H1 (cell line): Measurements from ENCODE around the gene MGAT5. TPM values are rescaled to one million over a fixed set of nuclear protein-coding genes. Genes with fewer than 3 reads are reported as not detected.

ENCODE experiments used
- CTCF ChIA-PET: fragments of 300-600 bp; sonication (Branson Sonifier 250); formaldehyde crosslinking; loops from one replicate; lab custom pipeline; 2021; ENCODE audit not compliant: partially characterized antibody; lab: Charles Lee
- POLR2A ChIA-PET: fragments of 300-600 bp; sonication (Branson Sonifier 250); formaldehyde crosslinking; loops from one replicate; lab custom pipeline; 2021; ENCODE audit warnings: inconsistent platforms; ENCODE audit not compliant: partially characterized antibody; lab: Charles Lee
- DNase-seq, 2 experiments: peaks; one replicate each; pipeline versions ENCODE4 v3.0.0 to v3.0.0-alpha.2; 2010 to 2022; ENCODE audit warnings: low spot score in 2 of 2, low read depth in 1 of 2, mixed read lengths in 1 of 2
- FAIRE-seq: peaks from 2 replicates; lab custom pipeline; 2011; peaks lifted over from hg19 to GRCh38; lab: Jason Lieb, UNC
- H2AFZ ChIP-seq: 2 replicates; pipeline ENCODE4 v1.8.1; 2012; ENCODE audit warnings: low read length, inconsistent platforms
- H2AK5ac ChIP-seq: 2 replicates; pipeline ENCODE4 v1.6.1; 2013; ENCODE audit warnings: low read depth, low read length
- H2BK120ac ChIP-seq: replicated peaks from 2 replicates; pipeline ENCODE3; 2013; ENCODE audit warnings: low read depth, low read length, inconsistent platforms
- H2BK12ac ChIP-seq: 2 replicates; pipeline ENCODE4 v1.6.1; 2013; ENCODE audit warnings: low read depth, low read length
- H2BK15ac ChIP-seq: 2 replicates; pipeline ENCODE4 v1.6.1; 2013; ENCODE audit warnings: low read length
- H2BK20ac ChIP-seq: 2 replicates; pipeline ENCODE4 v1.6.1; 2013; ENCODE audit warnings: low read length
- H2BK5ac ChIP-seq: 2 replicates; pipeline ENCODE4 v1.6.1; 2013; ENCODE audit warnings: low read depth, low read length
- H3K14ac ChIP-seq: 2 replicates; pipeline ENCODE4 v1.6.1; 2013; ENCODE audit warnings: inconsistent platforms; ENCODE audit not compliant: insufficient read length
- H3K18ac ChIP-seq: 2 replicates; pipeline ENCODE4 v1.6.1; 2013; ENCODE audit warnings: low read length; ENCODE audit errors: extremely low read depth
- H3K23ac ChIP-seq: 2 replicates; pipeline ENCODE4 v1.6.1; 2013; ENCODE audit warnings: inconsistent platforms; ENCODE audit not compliant: insufficient read length
- H3K23me2 ChIP-seq: 2 replicates; pipeline ENCODE4 v1.6.1; 2013; ENCODE audit warnings: low read depth, low read length
- H3K27ac ChIP-seq: 2 replicates; pipeline ENCODE4 v1.6.1; 2011; ENCODE audit warnings: low read depth, low read length, inconsistent platforms
- H3K27me3 ChIP-seq, 4 experiments: replicated peaks in 1 of 4; 1 replicate in 1 of 4; 2 replicates in 3 of 4; pipeline versions ENCODE4 v1.6.1 to v1.8.1; 2011 to 2013; ENCODE audit warnings: low read length in 3 of 4, mild to moderate bottlenecking in 3 of 4, inconsistent platforms in 2 of 4, mixed read lengths in 2 of 4, moderate library complexity in 1 of 4; ENCODE audit not compliant: control insufficient read depth in 3 of 4, insufficient read depth in 3 of 4; ENCODE audit errors: extremely low read depth in 1 of 4
- H3K36me3 ChIP-seq, 4 experiments: 2 replicates each; pipeline versions ENCODE4 v1.6.1 to v1.8.1; 2011 to 2013; ENCODE audit warnings: mild to moderate bottlenecking in 4 of 4, low read length in 3 of 4, moderate library complexity in 2 of 4, control low read depth in 1 of 4, inconsistent platforms in 1 of 4; ENCODE audit not compliant: insufficient read depth in 4 of 4, control insufficient read depth in 2 of 4
- H3K4ac ChIP-seq: replicated peaks from 2 replicates; pipeline ENCODE3; 2013; ENCODE audit warnings: low read length, low read depth, mixed read lengths, inconsistent platforms; ENCODE audit not compliant: insufficient read length
- H3K4me1 ChIP-seq, 4 experiments: replicated peaks in 1 of 4; 1 replicate in 1 of 4; 2 replicates in 3 of 4; pipeline versions ENCODE4 v1.6.1 to v1.8.1; 2011 to 2013; ENCODE audit warnings: low read length in 3 of 4, inconsistent platforms in 2 of 4, mixed read lengths in 1 of 4; ENCODE audit not compliant: insufficient read depth in 4 of 4, control insufficient read depth in 3 of 4
- H3K4me2 ChIP-seq, 2 experiments: 2 replicates each; pipeline versions ENCODE4 v1.6.1 to v1.8.1; 2011 to 2013; ENCODE audit warnings: low read depth in 2 of 2, low read length in 2 of 2, control low read depth in 1 of 2, inconsistent platforms in 1 of 2, mild to moderate bottlenecking in 1 of 2; ENCODE audit not compliant: insufficient read depth in 1 of 2
- H3K4me3 ChIP-seq, 4 experiments: fragments of 200-600, 300-600 bp in 1 of 4; sonication (generic), shearing (Covaris generic), sonication (Bioruptor Twin) in 1 of 4; 2 replicates each; pipeline versions ENCODE4 v1.5.1 to v1.8.1; 2011 to 2016; ENCODE audit warnings: low read length in 4 of 4, low read depth in 3 of 4, control low read depth in 2 of 4, inconsistent platforms in 2 of 4, mild to moderate bottlenecking in 2 of 4, mixed read lengths in 1 of 4, moderate library complexity in 1 of 4; ENCODE audit not compliant: insufficient read depth in 2 of 4; ENCODE audit errors: extremely low read depth in 1 of 4
- H3K56ac ChIP-seq: replicated peaks from 2 replicates; pipeline ENCODE3; 2013; ENCODE audit warnings: low read depth, mild to moderate bottlenecking, mixed read lengths, low read length, inconsistent platforms; ENCODE audit not compliant: insufficient read length
- H3K79me1 ChIP-seq: 2 replicates; pipeline ENCODE4 v1.6.1; 2013; ENCODE audit warnings: low read depth, low read length, control low read depth
- H3K79me2 ChIP-seq, 2 experiments: 2 replicates each; pipeline versions ENCODE4 v1.6.1 to v1.8.1; 2012 to 2013; ENCODE audit warnings: low read length in 2 of 2, mild to moderate bottlenecking in 2 of 2, inconsistent platforms in 1 of 2; ENCODE audit not compliant: insufficient read depth in 2 of 2, control insufficient read depth in 1 of 2
- H3K9ac ChIP-seq, 4 experiments: replicated peaks in 1 of 4; 1 replicate in 1 of 4; 2 replicates in 3 of 4; pipeline versions ENCODE4 v1.6.1 to v1.8.1; 2011 to 2013; ENCODE audit warnings: low read depth in 3 of 4, low read length in 3 of 4, control low read depth in 2 of 4, mild to moderate bottlenecking in 2 of 4, moderate library complexity in 2 of 4, inconsistent platforms in 1 of 4; ENCODE audit errors: extremely low read depth in 1 of 4
- H3K9me3 ChIP-seq, 2 experiments: 2 replicates each; pipeline versions ENCODE4 v1.6.1 to v1.8.1; 2012 to 2013; ENCODE audit warnings: mild to moderate bottlenecking in 2 of 2, moderate library complexity in 2 of 2, control low read depth in 1 of 2, inconsistent platforms in 1 of 2, low read depth in 1 of 2, low read length in 1 of 2, mixed read lengths in 1 of 2; ENCODE audit not compliant: insufficient read depth in 2 of 2
- H4K20me1 ChIP-seq, 2 experiments: replicated peaks in 1 of 2; 2 replicates each; pipeline versions ENCODE3 to v1.8.1; 2011 to 2013; ENCODE audit warnings: inconsistent platforms in 2 of 2, low read length in 2 of 2, mild to moderate bottlenecking in 1 of 2; ENCODE audit not compliant: insufficient read depth in 2 of 2, control insufficient read depth in 1 of 2
- H4K5ac ChIP-seq: 2 replicates; pipeline ENCODE4 v1.6.1; 2013; ENCODE audit warnings: low read length, low read depth, mixed read lengths, inconsistent platforms; ENCODE audit not compliant: insufficient read length
- H4K8ac ChIP-seq: 2 replicates; pipeline ENCODE4 v1.8.0; 2013; ENCODE audit warnings: mild to moderate bottlenecking, moderate library complexity, low read length, inconsistent platforms; ENCODE audit not compliant: insufficient read depth; ENCODE audit errors: extremely low read depth
- H4K91ac ChIP-seq: replicated peaks from 2 replicates; pipeline ENCODE3; 2013; ENCODE audit warnings: low read length, mixed read lengths, inconsistent platforms; ENCODE audit not compliant: insufficient read length
- CHD1 ChIP-seq: IDR thresholded peaks from 2 replicates; pipeline ENCODE4 v1.6.1; 2012; ENCODE audit warnings: low read depth, low read length, improper control_type of control experiment
- CHD2 ChIP-seq: IDR thresholded peaks from 2 replicates; pipeline ENCODE4 v1.6.1; 2012; ENCODE audit warnings: low read length, improper control_type of control experiment
- WGBS, 2 experiments: shearing (Covaris generic) in 1 of 2; methylation state at CpG; one replicate each; pipeline versions ENCODE4 v1.1.6 to v1.1.7; 2013 to 2015; ENCODE audit warnings: low lambda C conversion rate in 2 of 2, mixed read lengths in 2 of 2, inconsistent platforms in 1 of 2, low coverage in 1 of 2, missing lambda C conversion rate in 1 of 2; ENCODE audit not compliant: insufficient replicate concordance in 2 of 2, insufficient coverage in 1 of 2, insufficient read length in 1 of 2; ENCODE audit errors: extremely low coverage in 1 of 2, missing lambda C conversion rate in 1 of 2; 5-methylcytosine and 5-hydroxymethylcytosine counted together
- polyA plus RNA-seq, 7 experiments: library from polyadenylated mRNA; depleted of rRNA in 3 of 7; stranded (reverse) in 5 of 7; unstranded in 2 of 7; fragments of >200 nt in 5 of 7; fragments of 200-250 nt in 2 of 7; gene quantifications; 1 replicate in 5 of 7; 2 replicates in 1 of 7; 4 replicates in 1 of 7; pipeline versions ENCODE4 v1.2.1 to v1.2.3, GENCODE V29; 2011 to 2013; ENCODE audit warnings: missing spikeins in 2 of 7, mixed read lengths in 2 of 7
- total RNA-seq: library from RNA; stranded (reverse); fragmentation: NEBNext Ultra II Directional; extraction: Animal tissue kit (Norgen Biotek cat#: 25700); gene quantifications from 2 replicates; pipeline ENCODE4 v1.2.1, GENCODE V29; 2021

MGAT5 gene
- total and polyA plus RNA-seq, 2 of the 8 experiments (the other 6 are each of a cell fraction or from before 2014, with no cell fraction given) = 11.2 to 49.2 TPM

GRCh38 chr2:134256956-134257355 is 3.1 kb downstream of the MGAT5 start:
- Histone ChIP-seq H3K4me3 (no peak overlapping the region), H3K56ac (no peak overlapping the region), H2BK20ac (no peak overlapping the region), H3K79me2 (peaks cover 0 to 30% of the 10 kb centered on the region in 2 experiments; a peak in 1 of 4 replicates), H3K9me3 (no peaks in the 10 kb centered on the region), H3K27ac (no peak overlapping the region), H4K91ac (no peak overlapping the region), H3K23ac (no peak overlapping the region), H2AFZ (no peak overlapping the region), H3K36me3 (peaks cover 0 to 10% (median 1%) of the 10 kb centered on the region in 4 experiments; a peak in 3 of 8 replicates), H3K4me1 (peaks cover 3 to 11% (median 8%) of the 10 kb centered on the region in 4 experiments; a peak in 6 of 7 replicates), H4K8ac (no peak overlapping the region), H2BK120ac (no peak overlapping the region), H3K27me3 (no peaks in the 10 kb centered on the region), H3K79me1 (peaks cover 9% of the 10 kb centered on the region; the same call in 1 of the 2 replicates), H3K4me2 (no peak overlapping the region), H2AK5ac (no peak overlapping the region), H2BK5ac (no peak overlapping the region), H4K20me1 (peaks cover 0 to 8% of the 10 kb centered on the region in 2 experiments), H3K4ac (no peak overlapping the region), H3K14ac (no peak overlapping the region), H3K18ac (no peak overlapping the region), H3K23me2 (no peaks in the 10 kb centered on the region), H2BK12ac (no peak overlapping the region), H3K9ac (no peak overlapping the region), H4K5ac (no peak overlapping the region), H2BK15ac (no peak overlapping the region)
- no peak for FAIRE-seq
- POLR2A ChIA-PET = no interaction called here
- CTCF ChIA-PET = interaction anchor here (0.7 to 2.4 kb wide), 6 partner anchors 8 to 193 kb away, joined by 3 to 14 read pairs (median 3); no protein-coding TSS in a partner anchor
- 91% methylated on average over 2 of the region's 2 CpGs; no CpG with 5 or more reads in 1 of the 2 experiments for WGBS, 2 experiments
- no peak for DNase-seq
- TF ChIP-seq CHD2 (no peak), CHD1 (no peak)
